Cortex of kidney (tissue), 1 donor: ENCODE data around the gene SEMA3G.

ENCODE experiments used
- DNase-seq: peaks from one replicate; lab custom pipeline; 2025; lab: John Stamatoyannopoulos, UW

Gene SEMA3G

DNA sequence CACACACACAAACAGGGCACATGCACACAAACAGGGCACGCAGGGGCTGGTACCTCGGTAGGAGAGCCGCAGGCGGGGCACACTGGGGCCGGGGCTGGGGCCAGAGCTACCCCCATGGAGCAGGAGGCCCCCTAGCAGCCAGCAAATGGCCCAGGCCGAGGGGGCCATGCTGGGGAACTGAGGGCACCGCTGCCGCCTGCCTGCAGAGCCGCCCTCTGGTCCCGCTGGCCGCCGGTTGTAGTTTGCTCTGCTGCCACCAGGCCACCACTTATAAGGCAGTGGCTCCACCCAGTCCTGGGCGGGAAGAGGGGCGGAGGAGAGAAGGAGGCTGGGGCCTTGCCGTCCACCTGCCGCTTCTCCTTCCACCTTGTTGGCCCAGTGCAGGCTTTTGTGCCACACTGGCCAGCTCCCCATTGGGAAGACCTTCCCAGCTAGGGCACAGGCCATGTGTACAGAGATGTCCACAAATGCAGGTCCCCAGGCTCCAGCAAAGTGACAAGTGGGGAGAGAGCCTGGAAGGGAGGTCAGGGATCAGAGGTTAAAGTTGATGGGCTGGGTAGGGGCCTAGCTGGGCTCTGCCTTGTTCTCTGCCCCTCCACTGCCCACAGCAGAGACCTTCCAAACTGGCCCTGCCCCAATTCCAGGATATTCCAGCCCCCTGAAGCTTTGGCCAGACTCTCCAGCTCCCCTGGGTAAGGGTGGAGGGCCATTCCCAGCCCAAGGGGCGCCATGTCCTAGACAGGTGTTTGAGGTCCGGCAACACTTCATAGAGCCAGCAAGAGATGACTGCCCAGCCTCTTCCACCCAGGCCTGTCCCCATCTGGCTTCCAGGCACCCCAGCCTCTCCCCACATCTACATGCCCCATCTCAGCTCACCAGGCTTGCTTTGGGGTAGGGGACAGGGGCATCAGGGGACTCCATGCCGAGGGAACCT is at the start of gene SEMA3G:
Gene SEMA3G (minus strand): TSS at position 244 of the 934 bp plus-strand sequence. CDS start 76 bp downstream, at position 168.
- DNase-seq, result no peak

DNA sequence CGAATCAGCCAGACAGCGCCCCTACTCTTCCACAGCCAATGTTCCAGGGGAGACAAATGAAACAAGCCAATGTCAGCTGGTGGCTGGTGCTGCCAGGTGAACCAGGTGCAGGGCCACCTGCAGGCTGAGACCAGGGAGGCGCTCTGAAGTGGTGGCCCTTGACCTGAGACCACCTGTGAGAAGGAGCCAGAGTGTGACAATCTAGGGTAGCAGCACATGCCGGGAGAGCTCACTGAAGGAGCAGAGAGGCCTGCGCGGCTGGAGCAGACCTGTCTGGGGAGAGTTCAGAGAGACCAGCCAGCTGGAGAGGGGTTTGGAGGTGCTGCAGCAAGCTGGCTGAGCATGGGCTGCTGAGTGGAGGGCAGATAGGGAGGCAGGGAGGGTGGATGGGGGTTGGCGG is 49.5 kb upstream of the SEMA3G start:
- no peak for DNase-seq

DNA sequence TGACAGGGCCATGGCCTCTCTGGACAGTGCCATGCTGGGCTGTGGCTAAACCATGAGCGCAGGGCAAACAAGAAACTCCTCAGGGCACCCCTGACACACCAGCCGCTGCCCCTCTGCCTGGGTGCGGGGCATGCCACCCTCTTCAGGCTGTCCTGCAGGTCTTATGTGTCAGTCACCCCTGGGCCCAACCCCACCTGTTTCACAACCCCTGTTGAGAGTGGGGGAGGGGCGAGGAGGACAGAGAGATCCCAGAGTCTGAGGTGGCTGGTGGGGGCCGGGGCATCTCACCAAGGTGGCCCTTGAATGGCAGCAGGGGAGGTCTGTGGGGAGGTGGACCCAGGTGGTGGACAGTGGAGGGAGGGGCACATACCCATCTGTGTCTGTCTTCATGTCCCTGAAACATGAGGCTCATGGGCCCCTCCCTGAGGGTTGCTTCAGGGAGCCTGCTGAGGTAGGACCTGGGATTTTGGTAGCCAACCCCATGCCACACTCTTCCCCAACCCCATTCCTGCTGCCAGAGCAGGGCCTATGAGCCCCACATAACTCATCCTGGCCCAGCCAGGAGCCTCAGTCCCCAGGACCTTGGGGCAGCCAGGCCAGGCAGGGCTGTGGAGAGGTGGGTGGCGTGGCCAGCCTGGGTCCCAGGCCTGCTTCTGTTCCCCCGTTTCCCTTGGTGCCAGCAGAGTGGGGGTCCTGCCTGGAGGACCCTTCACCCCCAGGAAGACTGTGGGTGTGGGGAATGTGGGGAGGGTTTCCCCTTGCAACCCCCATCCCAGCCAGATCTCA is 48.5 kb upstream of the SEMA3G start:
- DNase-seq, result no peak

DNA sequence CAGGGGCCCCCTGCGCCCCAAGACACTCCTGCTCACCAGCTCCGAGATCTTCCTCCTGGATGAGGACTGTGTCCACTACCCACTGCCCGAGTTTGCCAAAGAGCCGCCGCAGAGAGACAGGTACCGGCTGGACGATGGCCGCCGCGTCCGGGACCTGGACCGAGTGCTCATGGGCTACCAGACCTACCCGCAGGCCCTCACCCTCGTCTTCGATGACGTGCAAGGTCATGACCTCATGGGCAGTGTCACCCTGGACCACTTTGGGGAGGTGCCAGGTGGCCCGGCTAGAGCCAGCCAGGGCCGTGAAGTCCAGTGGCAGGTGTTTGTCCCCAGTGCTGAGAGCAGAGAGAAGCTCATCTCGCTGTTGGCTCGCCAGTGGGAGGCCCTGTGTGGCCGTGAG is 47.2 kb upstream of the SEMA3G start:
- DNase-seq, result no peak

DNA sequence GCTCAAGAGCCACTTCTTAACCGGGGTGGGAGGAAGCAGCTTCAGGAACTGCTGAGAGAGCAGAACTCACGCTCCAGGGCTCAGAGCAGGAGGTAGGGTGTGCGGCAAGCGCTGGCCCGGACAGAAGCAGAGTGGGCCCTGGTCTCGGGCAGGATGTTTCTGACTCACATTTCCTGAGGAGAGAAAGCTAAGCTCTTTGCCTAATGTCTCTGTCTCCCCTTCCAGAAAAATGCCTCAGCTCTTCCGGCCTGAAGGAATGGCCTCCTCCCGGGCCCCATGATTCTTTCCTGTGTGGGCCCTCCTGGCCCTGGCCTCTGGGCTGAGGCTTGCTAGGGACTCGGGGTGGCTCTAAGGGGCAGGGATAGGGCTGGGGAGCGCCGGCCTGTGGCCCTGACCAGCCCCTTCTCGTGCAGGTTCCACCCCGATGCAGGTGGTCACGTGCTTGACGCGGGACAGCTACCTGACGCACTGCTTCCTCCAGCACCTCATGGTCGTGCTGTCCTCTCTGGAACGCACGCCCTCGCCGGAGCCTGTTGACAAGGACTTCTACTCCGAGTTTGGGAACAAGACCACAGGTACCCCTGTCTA is 46.1 kb upstream of the SEMA3G start:
- no peak for DNase-seq

- no peak for DNase-seq
Observed at GRCh38 chr3:52490035-52490938, 45.4 kb upstream of the SEMA3G start.

GRCh38 chr3:52489453-52489852 is 44.5 kb upstream of the SEMA3G start:
- no peak for DNase-seq

DNA sequence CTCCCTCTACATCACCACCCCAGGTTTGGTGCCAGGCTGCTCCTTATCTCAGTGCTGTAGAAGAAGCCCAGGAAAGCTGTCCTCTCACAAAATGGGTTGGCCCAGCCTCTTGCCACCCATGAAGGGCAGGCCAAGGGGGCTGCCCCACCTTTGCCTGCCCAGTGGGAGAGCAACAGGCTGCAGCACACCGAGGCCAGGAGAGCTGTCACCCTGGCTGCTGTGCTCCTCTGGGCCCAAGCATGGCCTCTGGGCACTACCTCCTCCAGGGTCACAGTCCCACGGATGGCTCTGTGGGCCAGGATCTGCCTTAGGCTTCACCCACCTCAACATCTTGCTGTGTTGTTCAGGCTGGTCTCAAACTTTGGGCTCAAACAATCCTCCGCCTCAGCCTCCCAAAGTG is 43.8 kb upstream of the SEMA3G start:
- DNase-seq, result no peak

DNA sequence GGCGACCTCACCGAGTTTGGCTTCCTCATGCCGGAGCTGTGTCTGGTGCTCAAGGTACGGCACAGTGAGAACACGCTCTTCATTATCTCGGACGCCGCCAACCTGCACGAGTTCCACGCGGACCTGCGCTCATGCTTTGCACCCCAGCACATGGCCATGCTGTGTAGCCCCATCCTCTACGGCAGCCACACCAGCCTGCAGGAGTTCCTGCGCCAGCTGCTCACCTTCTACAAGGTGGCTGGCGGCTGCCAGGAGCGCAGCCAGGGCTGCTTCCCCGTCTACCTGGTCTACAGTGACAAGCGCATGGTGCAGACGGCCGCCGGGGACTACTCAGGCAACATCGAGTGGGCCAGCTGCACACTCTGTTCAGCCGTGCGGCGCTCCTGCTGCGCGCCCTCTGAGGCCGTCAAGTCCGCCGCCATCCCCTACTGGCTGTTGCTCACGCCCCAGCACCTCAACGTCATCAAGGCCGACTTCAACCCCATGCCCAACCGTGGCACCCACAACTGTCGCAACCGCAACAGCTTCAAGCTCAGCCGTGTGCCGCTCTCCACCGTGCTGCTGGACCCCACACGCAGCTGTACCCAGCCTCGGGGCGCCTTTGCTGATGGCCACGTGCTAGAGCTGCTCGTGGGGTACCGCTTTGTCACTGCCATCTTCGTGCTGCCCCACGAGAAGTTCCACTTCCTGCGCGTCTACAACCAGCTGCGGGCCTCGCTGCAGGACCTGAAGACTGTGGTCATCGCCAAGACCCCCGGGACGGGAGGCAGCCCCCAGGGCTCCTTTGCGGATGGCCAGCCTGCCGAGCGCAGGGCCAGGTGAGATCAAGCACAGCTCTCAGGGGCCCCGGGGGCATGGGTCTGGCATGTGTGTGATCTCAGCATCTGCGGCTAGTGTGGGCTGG is 43.1 kb upstream of the SEMA3G start:
- no peak for DNase-seq

- no peak for DNase-seq
Observed at GRCh38 chr3:52487050-52487787, 42.3 kb upstream of the SEMA3G start.

- DNase-seq, result no peak
Observed at GRCh38 chr3:52484680-52485461, 40.0 kb upstream of the SEMA3G start.

GRCh38 chr3:52483577-52484381 is 38.9 kb upstream of the SEMA3G start:
- DNase-seq, result no peak

DNA sequence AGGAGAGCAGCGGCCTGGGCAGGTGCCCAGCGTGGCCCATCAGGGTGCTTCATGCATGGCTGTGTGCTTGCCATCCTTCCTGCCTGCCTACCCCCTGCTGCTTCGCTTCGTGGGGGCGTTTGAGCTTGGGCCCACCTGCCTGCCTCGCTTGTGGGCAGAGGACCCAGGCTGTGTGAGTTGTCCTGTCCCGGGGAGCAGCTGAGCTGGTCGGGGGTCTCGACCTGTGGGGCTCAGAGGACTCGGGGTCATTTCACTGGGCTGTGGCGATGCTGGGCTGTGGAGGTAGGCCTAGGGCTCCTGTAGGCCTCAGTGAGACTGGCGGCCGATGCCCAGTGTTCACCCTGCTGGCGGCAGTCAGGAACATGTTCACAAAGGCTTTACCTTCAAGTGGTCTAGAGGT is 38.2 kb upstream of the SEMA3G start:
- no peak for DNase-seq

DNA sequence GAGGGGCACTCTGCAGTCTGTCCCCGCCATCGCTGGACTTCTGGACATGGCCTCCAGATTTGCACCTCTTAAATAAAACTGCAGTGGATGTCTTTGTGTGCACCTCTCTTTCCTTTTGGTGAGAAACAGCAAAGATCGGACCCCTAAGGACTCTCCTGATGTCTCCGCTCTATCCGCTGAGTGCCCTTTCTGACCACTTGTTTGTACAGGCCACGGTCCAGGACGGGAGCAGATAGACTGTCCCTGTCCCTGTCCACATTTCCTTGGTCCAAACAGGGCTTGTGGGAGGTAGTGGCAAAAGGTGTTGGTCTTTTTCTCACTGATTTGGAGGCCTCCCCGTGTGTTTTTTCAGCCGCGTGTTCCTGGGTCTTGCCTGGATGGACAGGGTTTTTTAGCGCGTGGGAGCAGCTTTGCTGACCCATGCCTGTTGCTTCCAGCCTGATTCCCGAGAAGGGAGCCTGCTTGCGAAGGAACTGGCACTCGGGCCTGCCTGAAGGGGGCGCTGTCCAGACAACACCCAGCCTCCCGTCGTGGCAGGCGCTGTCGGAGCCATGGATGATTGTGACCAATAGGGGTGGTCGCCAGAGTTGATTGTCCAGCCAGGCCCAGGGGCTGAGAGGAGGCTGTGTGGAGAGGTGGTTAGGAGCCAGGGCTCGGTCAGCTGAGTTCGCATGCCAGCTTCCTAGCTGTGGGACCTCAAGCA is 37.1 kb upstream of the SEMA3G start:
- DNase-seq, result no peak

DNA sequence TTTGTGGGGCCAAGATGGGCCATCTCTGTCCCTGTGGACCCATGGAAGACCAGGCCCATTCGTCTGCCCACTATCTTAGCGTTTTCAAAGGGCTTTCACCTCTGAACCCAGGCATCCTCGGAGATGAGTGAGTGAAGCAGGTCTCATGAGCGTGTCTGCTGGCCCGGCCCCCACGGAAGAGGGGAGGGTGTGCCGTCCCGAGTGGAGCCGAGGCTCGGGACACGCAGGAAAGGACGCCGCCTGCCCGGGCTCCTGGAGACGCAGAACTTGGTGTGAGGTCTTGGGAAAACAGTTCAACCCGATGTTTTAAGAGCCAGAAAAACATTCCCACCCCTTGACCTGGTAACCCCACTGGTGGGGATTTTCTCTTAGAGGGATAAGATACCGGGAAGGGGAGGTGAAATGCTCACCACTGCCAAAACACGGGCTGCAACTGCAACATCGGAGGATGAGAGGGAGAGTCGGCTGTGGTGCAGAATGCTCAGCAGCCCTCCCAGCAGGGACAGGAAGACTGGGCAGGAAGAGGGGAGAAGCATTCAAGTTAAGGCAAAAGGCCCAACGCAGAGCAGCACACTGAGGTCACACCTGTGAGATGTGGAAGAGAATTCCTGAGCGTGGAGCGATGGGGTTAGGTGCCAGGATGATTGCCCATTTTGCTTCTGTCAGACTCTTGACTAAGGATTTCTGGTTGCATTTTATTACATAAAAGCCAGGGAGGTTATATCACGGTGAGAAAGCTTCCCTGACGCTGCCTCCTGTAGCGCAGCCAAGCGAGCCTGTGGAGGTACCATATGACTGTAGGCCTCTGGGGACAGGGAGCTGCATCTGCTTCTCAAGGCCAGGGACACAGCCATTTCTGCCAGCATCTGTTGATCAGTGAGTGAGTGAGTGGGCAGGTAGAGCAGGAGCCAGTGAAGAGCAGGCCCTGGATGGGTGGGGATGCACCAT is 36.1 kb upstream of the SEMA3G start:
- no peak for DNase-seq

DNA sequence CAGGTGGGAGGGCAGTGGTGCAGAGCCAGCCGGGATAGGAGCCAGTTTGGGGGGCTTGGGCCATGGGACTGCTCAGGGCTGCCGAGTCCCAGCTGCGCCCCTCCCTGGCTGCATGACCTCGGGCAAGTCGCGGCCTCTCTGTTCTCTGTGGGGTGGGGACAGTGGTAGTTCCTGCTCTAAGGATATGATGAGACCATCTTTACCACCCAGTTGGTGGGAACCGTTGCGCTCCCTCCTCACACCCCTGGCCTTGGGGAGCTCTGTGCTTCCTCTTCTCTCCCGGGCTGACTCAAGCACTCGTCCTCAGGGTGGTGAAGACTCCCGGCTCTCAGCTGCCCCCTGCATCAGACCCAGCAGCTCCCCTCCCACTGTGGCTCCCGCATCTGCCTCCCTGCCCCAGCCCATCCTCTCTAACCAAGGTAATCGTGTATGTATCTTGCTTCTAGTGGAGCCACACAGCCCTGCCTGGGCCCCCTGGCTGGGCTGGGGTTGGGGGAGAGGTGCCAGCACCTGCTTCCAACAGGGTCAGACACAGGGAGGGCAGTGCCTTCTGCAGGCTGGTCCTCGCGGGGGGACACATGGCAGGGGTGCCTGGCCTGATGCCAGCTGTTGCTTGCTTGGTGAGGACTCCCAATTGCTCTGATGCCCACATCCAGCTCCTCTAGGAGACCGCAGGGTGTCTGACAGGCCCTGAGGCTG is 35.1 kb upstream of the SEMA3G start:
- no peak for DNase-seq
